ENCODE measurements around the gene CLCF1. TPM values are rescaled to one million over a fixed set of nuclear protein-coding genes. Genes with fewer than 3 reads are reported as not detected.
A peak's percentile ranks its signal among the peaks of the same experiment; 100 is the strongest.

The CLCF1 gene
- total and polyA plus RNA-seq, 4 donors = 2.6 to 19.5 (median 9.9) TPM

- ATAC-seq (ENCODE audit: low FRiP score) (no peak), DNase-seq (no peak)
- no peaks in the 10 kb centered on the region for H3K27me3 ChIP-seq (ENCODE audit: control insufficient read depth in 1 of 2, insufficient read depth in 2 of 2, low read length in 1 of 2)
- intact Hi-C loops (cut with DNase I) = no loop called here
- no peaks in the 10 kb centered on the region for H3K4me1 ChIP-seq (ENCODE audit: control insufficient read depth in 1 of 2, insufficient read depth in 2 of 2, low read length in 2 of 2)
- H3K9me3 ChIP-seq (ENCODE audit: control insufficient read depth, low read length) = no peaks in the 10 kb centered on the region
- H3K4me3 ChIP-seq (ENCODE audit: low read length in 2 of 2) = no peak overlapping the region
- H3K36me3 ChIP-seq (ENCODE audit: control insufficient read depth in 1 of 2, insufficient read depth in 2 of 2, low read length in 1 of 2) = no peaks in the 10 kb centered on the region
- WGBS, 2 donors = 56 to 67% methylated on average over 15 of the region's 15 CpGs
- H3K27ac ChIP-seq (ENCODE audit: low read depth in 1 of 2, low read length in 2 of 2) = no peak overlapping the region
These were observed 37.0 kb upstream of the CLCF1 start for GRCh38 chr11:67410369-67410831.

GRCh38 chr11:67409781-67410368 lies 36.5 kb upstream of the CLCF1 start:
- H3K27ac ChIP-seq (ENCODE audit: low read depth in 1 of 2, low read length in 2 of 2) = no peak overlapping the region
- H3K9me3 ChIP-seq (ENCODE audit: control insufficient read depth, low read length) = no peaks in the 10 kb centered on the region
- H3K36me3 ChIP-seq (ENCODE audit: control insufficient read depth in 1 of 2, insufficient read depth in 2 of 2, low read length in 1 of 2) = no peaks in the 10 kb centered on the region
- intact Hi-C loops (cut with DNase I) = no loop called here
- ATAC-seq (ENCODE audit: low FRiP score) (no peak), DNase-seq (peak in 1 of 2 donors; percentile 67)
- 8 to 12% methylated on average over 12 to 13 of the region's 13 CpGs for WGBS, 2 donors
- H3K27me3 ChIP-seq (ENCODE audit: control insufficient read depth in 1 of 2, insufficient read depth in 2 of 2, low read length in 1 of 2) = no peaks in the 10 kb centered on the region
- H3K4me1 ChIP-seq (ENCODE audit: control insufficient read depth in 1 of 2, insufficient read depth in 2 of 2, low read length in 2 of 2) = no peaks in the 10 kb centered on the region
- no peak overlapping the region for H3K4me3 ChIP-seq (ENCODE audit: low read length in 2 of 2)

GRCh38 chr11:67409261-67409666 lies 35.9 kb upstream of the CLCF1 start:
- no peaks in the 10 kb centered on the region for H3K4me1 ChIP-seq (ENCODE audit: control insufficient read depth in 1 of 2, insufficient read depth in 2 of 2, low read length in 2 of 2)
- 65 to 66% methylated on average over 24 of the region's 24 CpGs for WGBS, 2 donors
- H3K27ac ChIP-seq (ENCODE audit: low read depth in 1 of 2, low read length in 2 of 2) = no peak overlapping the region
- intact Hi-C loops (cut with DNase I) = no loop called here
- DNase-seq = peak in 1 of 2 donors; percentile 68
- no peaks in the 10 kb centered on the region for H3K27me3 ChIP-seq (ENCODE audit: control insufficient read depth in 1 of 2, insufficient read depth in 2 of 2, low read length in 1 of 2)
- no peak overlapping the region for H3K4me3 ChIP-seq (ENCODE audit: low read length in 2 of 2)
- H3K36me3 ChIP-seq (ENCODE audit: control insufficient read depth in 1 of 2, insufficient read depth in 2 of 2, low read length in 1 of 2) = no peaks in the 10 kb centered on the region
- no peak for ATAC-seq (ENCODE audit: low FRiP score)
- H3K9me3 ChIP-seq (ENCODE audit: control insufficient read depth, low read length) = no peaks in the 10 kb centered on the region

- DNase-seq (peak in 1 of 2 donors; percentile 64), ATAC-seq (ENCODE audit: low FRiP score) (no peak)
- intact Hi-C loops (cut with DNase I) = no loop called here
- no peaks in the 10 kb centered on the region for H3K27me3 ChIP-seq (ENCODE audit: control insufficient read depth in 1 of 2, insufficient read depth in 2 of 2, low read length in 1 of 2)
- H3K4me1 ChIP-seq (ENCODE audit: control insufficient read depth in 1 of 2, insufficient read depth in 2 of 2, low read length in 2 of 2) = no peaks in the 10 kb centered on the region
- WGBS, 2 donors = 78% methylated on average over 18 of the region's 18 CpGs
- H3K9me3 ChIP-seq (ENCODE audit: control insufficient read depth, low read length) = no peaks in the 10 kb centered on the region
- no peak overlapping the region for H3K4me3 ChIP-seq (ENCODE audit: low read length in 2 of 2)
- no peak overlapping the region for H3K27ac ChIP-seq (ENCODE audit: low read depth in 1 of 2, low read length in 2 of 2)
- H3K36me3 ChIP-seq (ENCODE audit: control insufficient read depth in 1 of 2, insufficient read depth in 2 of 2, low read length in 1 of 2) = no peaks in the 10 kb centered on the region
These were observed 35.2 kb upstream of the CLCF1 start for GRCh38 chr11:67408437-67409200.

GRCh38 chr11:67407688-67408163 lies 34.3 kb upstream of the CLCF1 start:
- no peak overlapping the region for H3K4me3 ChIP-seq (ENCODE audit: low read length in 2 of 2)
- WGBS, 2 donors = 58 to 62% methylated on average over 12 of the region's 12 CpGs
- H3K27me3 ChIP-seq (ENCODE audit: control insufficient read depth in 1 of 2, insufficient read depth in 2 of 2, low read length in 1 of 2) = no peaks in the 10 kb centered on the region
- H3K36me3 ChIP-seq (ENCODE audit: control insufficient read depth in 1 of 2, insufficient read depth in 2 of 2, low read length in 1 of 2) = no peaks in the 10 kb centered on the region
- ATAC-seq (ENCODE audit: low FRiP score) (no peak), DNase-seq (no peak)
- intact Hi-C loops (cut with DNase I) = no loop called here
- no peaks in the 10 kb centered on the region for H3K9me3 ChIP-seq (ENCODE audit: control insufficient read depth, low read length)
- no peaks in the 10 kb centered on the region for H3K4me1 ChIP-seq (ENCODE audit: control insufficient read depth in 1 of 2, insufficient read depth in 2 of 2, low read length in 2 of 2)
- H3K27ac ChIP-seq (ENCODE audit: low read depth in 1 of 2, low read length in 2 of 2) = no peak overlapping the region

GRCh38 chr11:67406969-67407687 lies 33.7 kb upstream of the CLCF1 start:
- intact Hi-C loops (cut with DNase I) = no loop called here
- WGBS, 2 donors = 40 to 46% methylated on average over 12 of the region's 12 CpGs
- ATAC-seq (ENCODE audit: low FRiP score) = no peak
- Histone ChIP-seq H3K27ac (ENCODE audit: low read depth in 1 of 2, low read length in 2 of 2) (no peak overlapping the region), H3K4me3 (ENCODE audit: low read length in 2 of 2) (no peak overlapping the region), H3K4me1 (ENCODE audit: control insufficient read depth in 1 of 2, insufficient read depth in 2 of 2, low read length in 2 of 2) (no peaks in the 10 kb centered on the region), H3K27me3 (ENCODE audit: control insufficient read depth in 1 of 2, insufficient read depth in 2 of 2, low read length in 1 of 2) (no peaks in the 10 kb centered on the region), H3K9me3 (ENCODE audit: control insufficient read depth, low read length) (no peaks in the 10 kb centered on the region), H3K36me3 (ENCODE audit: control insufficient read depth in 1 of 2, insufficient read depth in 2 of 2, low read length in 1 of 2) (no peaks in the 10 kb centered on the region)
- peak in 1 of 2 donors; percentile 69 for DNase-seq

GRCh38 chr11:67406420-67406968 lies 33.1 kb upstream of the CLCF1 start:
- ATAC-seq (ENCODE audit: low FRiP score) (no peak), DNase-seq (peak in 1 of 2 donors; percentile 64)
- Histone ChIP-seq H3K27ac (ENCODE audit: low read depth in 1 of 2, low read length in 2 of 2) (no peak overlapping the region), H3K9me3 (ENCODE audit: control insufficient read depth, low read length) (no peaks in the 10 kb centered on the region), H3K4me1 (ENCODE audit: control insufficient read depth in 1 of 2, insufficient read depth in 2 of 2, low read length in 2 of 2) (no peaks in the 10 kb centered on the region), H3K4me3 (ENCODE audit: low read length in 2 of 2) (no peak overlapping the region), H3K36me3 (ENCODE audit: control insufficient read depth in 1 of 2, insufficient read depth in 2 of 2, low read length in 1 of 2) (no peaks in the 10 kb centered on the region), H3K27me3 (ENCODE audit: control insufficient read depth in 1 of 2, insufficient read depth in 2 of 2, low read length in 1 of 2) (no peaks in the 10 kb centered on the region)
- 80% methylated on average over 9 to 18 of the region's 18 CpGs for WGBS, 2 donors
- intact Hi-C loops (cut with DNase I) = no loop called here

- Histone ChIP-seq H3K36me3 (ENCODE audit: control insufficient read depth in 1 of 2, insufficient read depth in 2 of 2, low read length in 1 of 2) (no peaks in the 10 kb centered on the region), H3K27ac (ENCODE audit: low read depth in 1 of 2, low read length in 2 of 2) (no peak overlapping the region), H3K9me3 (ENCODE audit: control insufficient read depth, low read length) (no peaks in the 10 kb centered on the region), H3K4me3 (ENCODE audit: low read length in 2 of 2) (no peak overlapping the region), H3K4me1 (ENCODE audit: control insufficient read depth in 1 of 2, insufficient read depth in 2 of 2, low read length in 2 of 2) (no peaks in the 10 kb centered on the region), H3K27me3 (ENCODE audit: control insufficient read depth in 1 of 2, insufficient read depth in 2 of 2, low read length in 1 of 2) (no peaks in the 10 kb centered on the region)
- 82 to 87% methylated on average over 9 of the region's 9 CpGs for WGBS, 2 donors
- no peak for ATAC-seq (ENCODE audit: low FRiP score)
- intact Hi-C loops (cut with DNase I) = no loop called here
- DNase-seq = no peak
These were observed 32.4 kb upstream of the CLCF1 start for GRCh38 chr11:67405688-67406339.
